ENCODE results near the gene WDR70.

GRCh38 chr5:37694867-37695266 lies 315.7 kb downstream of the WDR70 start:
- no peak for TF ChIP-seq POLR2A (IDR thresholded peaks at IDR 0.05)
- TF ChIP-seq CTCF (IDR thresholded peaks at IDR 0.05), result no peak
